Spinal cord (tissue), 10 donors: ENCODE measurements around the gene TEX14. TPM values are rescaled to one million over a fixed set of nuclear protein-coding genes. Genes with fewer than 3 reads are reported as not detected.

Experiments used
- DNase-seq, 6 donors: peaks; one replicate each; pipeline versions ENCODE4 v3.0.0 to v3.0.0-alpha.2; 2013 to 2015; ENCODE audit warnings: low spot score in 6 of 6, low read depth in 4 of 6
- H3K27ac ChIP-seq: one replicate; pipeline ENCODE4 v1.5.1; 2013; ENCODE audit warnings: low read depth, low read length, control low read depth
- H3K27me3 ChIP-seq: one replicate; pipeline ENCODE4 v1.6.1; 2013; ENCODE audit warnings: low read length; ENCODE audit not compliant: control insufficient read depth, insufficient read depth
- H3K36me3 ChIP-seq: one replicate; pipeline ENCODE4 v1.6.1; 2013; ENCODE audit warnings: low read length; ENCODE audit not compliant: control insufficient read depth, insufficient read depth
- H3K4me1 ChIP-seq: one replicate; pipeline ENCODE4 v1.6.1; 2013; ENCODE audit warnings: low read length; ENCODE audit not compliant: control insufficient read depth, insufficient read depth
- H3K4me3 ChIP-seq: one replicate; pipeline ENCODE4 v1.5.1; 2013; ENCODE audit warnings: low read depth, low read length, control low read depth
- H3K9me3 ChIP-seq: one replicate; pipeline ENCODE4 v1.6.1; 2013; ENCODE audit warnings: low read length; ENCODE audit not compliant: control insufficient read depth, insufficient read depth
- WGBS: methylation state at CpG from one replicate; pipeline ENCODE4 v1.1.5; 2013; ENCODE audit warnings: missing lambda C conversion rate; ENCODE audit not compliant: insufficient coverage; 5-methylcytosine and 5-hydroxymethylcytosine counted together
- polyA plus RNA-seq, 2 donors: library from polyadenylated mRNA; unstranded; fragments of 120-200 nt; gene quantifications; one replicate each; pipeline ENCODE4 v1.2.1, GENCODE V29; 2013; ENCODE audit not compliant: insufficient read length in 2 of 2
- total RNA-seq, 2 donors: library from RNA; depleted of rRNA in 1 of 2; stranded (reverse); fragments of 120-200 nt in 1 of 2; fragments of >200 nt in 1 of 2; gene quantifications; one replicate each; pipeline versions ENCODE4 v1.2.3 to v1.2.4, GENCODE V29; 2013 to 2014
- donor health status: healthy.

The TEX14 gene
- total and polyA plus RNA-seq, 4 donors: 0.30 to 1.3 (median 0.61) TPM

DNA sequence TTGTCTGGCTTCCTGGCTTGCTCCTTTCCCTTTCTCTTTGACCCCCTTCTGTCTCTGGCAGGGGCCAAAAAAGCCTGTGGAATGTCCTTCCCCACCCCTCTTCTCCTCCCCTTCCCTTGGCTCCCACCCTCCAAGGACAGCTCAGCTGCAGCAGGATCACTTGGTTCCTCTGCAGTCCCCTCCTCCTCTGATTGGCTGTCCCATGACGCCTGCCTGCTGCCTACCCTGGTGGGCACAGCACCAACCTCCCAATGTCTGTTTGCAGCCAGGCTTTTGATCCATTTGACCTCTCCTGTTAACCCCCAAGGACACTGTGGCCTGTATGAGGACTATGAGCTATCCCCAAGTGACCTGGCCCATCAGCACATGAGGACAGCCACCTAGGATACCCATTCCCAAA, 162.6 kb downstream of the TEX14 start:
- no peak for DNase-seq
- Histone ChIP-seq H3K4me3 (no peak overlapping the region), H3K27me3 (no peaks in the 10 kb centered on the region), H3K9me3 (no peaks in the 10 kb centered on the region), H3K27ac (no peak overlapping the region), H3K4me1 (peaks cover 59% of the 10 kb centered on the region), H3K36me3 (peaks cover 14% of the 10 kb centered on the region)
- 11% methylated on average over 1 of the region's 1 CpG for WGBS

GRCh38 chr17:58528443-58528842, 163.4 kb downstream of the TEX14 start:
- WGBS: 29% methylated on average over 2 of the region's 3 CpGs
- Histone ChIP-seq H3K9me3 (no peaks in the 10 kb centered on the region), H3K27ac (no peak overlapping the region), H3K4me1 (peaks cover 50% of the 10 kb centered on the region), H3K27me3 (no peaks in the 10 kb centered on the region), H3K4me3 (no peak overlapping the region), H3K36me3 (peaks cover 14% of the 10 kb centered on the region)
- DNase-seq: no peak

DNA sequence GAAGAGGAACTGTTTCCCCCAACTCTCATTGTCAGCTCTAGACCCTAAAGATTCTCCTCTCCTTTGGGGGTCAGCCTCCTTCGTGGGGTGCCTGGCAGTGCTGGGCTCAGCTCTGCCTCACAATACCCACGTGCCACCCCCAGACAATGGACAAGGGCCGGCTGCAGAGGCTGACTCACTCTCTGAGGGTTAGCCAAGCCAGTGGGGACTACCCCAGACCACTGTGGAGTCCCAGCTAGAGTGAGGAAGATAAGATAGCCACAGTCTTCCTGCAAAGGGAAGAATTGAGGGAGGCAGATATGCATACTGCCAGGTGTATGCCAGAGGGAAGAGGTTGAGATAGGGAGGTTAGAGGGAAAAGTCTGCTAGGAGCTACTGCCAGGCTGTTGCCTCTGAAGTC, 163.9 kb downstream of the TEX14 start:
- Histone ChIP-seq H3K27me3 (no peaks in the 10 kb centered on the region), H3K4me3 (no peak overlapping the region), H3K4me1 (peaks cover 46% of the 10 kb centered on the region), H3K36me3 (peaks cover 14% of the 10 kb centered on the region), H3K27ac (no peak overlapping the region), H3K9me3 (no peaks in the 10 kb centered on the region)
- no peak for DNase-seq
- WGBS: 80% methylated on average over 2 of the region's 3 CpGs

- Histone ChIP-seq H3K27me3 (no peaks in the 10 kb centered on the region), H3K27ac (no peak overlapping the region), H3K9me3 (no peaks in the 10 kb centered on the region), H3K4me1 (peaks cover 40% of the 10 kb centered on the region), H3K4me3 (no peak overlapping the region), H3K36me3 (peaks cover 14% of the 10 kb centered on the region)
- DNase-seq: no peak
- WGBS: no CpG with 5 or more reads among the region's 2 CpGs
Observed at GRCh38 chr17:58527306-58527705, 164.5 kb downstream of the TEX14 start.

GRCh38 chr17:58525239-58525638, 166.6 kb downstream of the TEX14 start:
- Histone ChIP-seq H3K27ac (no peak overlapping the region), H3K4me1 (peaks cover 22% of the 10 kb centered on the region), H3K9me3 (no peaks in the 10 kb centered on the region), H3K36me3 (peaks cover 20% of the 10 kb centered on the region), H3K4me3 (no peak overlapping the region), H3K27me3 (no peaks in the 10 kb centered on the region)
- 53% methylated on average over 2 of the region's 3 CpGs for WGBS
- no peak for DNase-seq

GRCh38 chr17:58521680-58522079, 170.2 kb downstream of the TEX14 start:
- DNase-seq: no peak
- Histone ChIP-seq H3K4me1 (peaks cover 19% of the 10 kb centered on the region), H3K4me3 (no peak overlapping the region), H3K27me3 (no peaks in the 10 kb centered on the region), H3K9me3 (no peaks in the 10 kb centered on the region), H3K36me3 (peaks cover 16% of the 10 kb centered on the region), H3K27ac (no peak overlapping the region)
- WGBS: 91% methylated on average over 10 of the region's 10 CpGs

GRCh38 chr17:58520843-58521430, 170.9 kb downstream of the TEX14 start:
- Histone ChIP-seq H3K9me3 (no peaks in the 10 kb centered on the region), H3K36me3 (peaks cover 10% of the 10 kb centered on the region), H3K27ac (no peak overlapping the region), H3K27me3 (no peaks in the 10 kb centered on the region), H3K4me1 (peaks cover 19% of the 10 kb centered on the region), H3K4me3 (no peak overlapping the region)
- WGBS: 59% methylated on average over 14 of the region's 15 CpGs
- peak in 1 of 6 donors; percentile 41 for DNase-seq

DNA sequence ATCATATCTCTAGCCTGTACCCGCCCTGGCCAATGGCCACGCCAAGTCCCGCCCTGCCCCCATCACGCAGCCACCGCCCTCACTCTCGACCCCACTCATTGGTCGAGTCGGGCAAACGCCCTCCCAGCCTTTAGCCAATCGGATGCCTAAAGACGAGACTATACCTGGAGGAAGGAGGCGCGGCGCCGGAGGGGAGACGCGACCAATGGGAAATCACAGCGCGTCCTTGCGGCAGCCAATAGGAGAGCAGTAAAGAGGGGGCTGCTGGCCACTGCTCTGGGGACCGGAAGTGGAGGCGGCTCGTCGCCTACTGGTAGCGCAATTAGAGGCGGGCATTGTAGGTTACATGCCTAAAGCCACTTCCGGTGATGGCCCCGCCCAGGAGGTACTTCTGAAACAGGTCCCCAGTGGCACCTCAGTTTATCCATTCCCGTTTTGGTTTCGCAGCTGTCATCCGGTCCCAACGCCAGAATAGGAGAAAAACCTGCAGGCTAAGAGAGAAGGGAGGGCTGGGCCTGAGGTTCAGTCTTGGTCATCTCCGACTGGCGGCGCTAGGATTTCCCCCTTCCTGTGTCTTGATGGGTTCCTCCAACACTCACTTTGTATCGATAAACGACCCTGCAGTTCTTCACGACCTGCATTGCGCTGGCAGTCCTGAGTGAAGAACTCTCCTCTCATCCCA, 173.8 kb downstream of the TEX14 start:
- Histone ChIP-seq H3K4me1 (peaks cover 36% of the 10 kb centered on the region), H3K27ac (peak overlapping the region; percentile 98), H3K4me3 (peak overlapping the region; percentile 95), H3K27me3 (no peaks in the 10 kb centered on the region), H3K9me3 (no peaks in the 10 kb centered on the region), H3K36me3 (peaks cover 10% of the 10 kb centered on the region)
- 0% methylated on average over 38 of the region's 39 CpGs for WGBS
- peak; percentile 99 to 100 (median 99) for DNase-seq

DNA sequence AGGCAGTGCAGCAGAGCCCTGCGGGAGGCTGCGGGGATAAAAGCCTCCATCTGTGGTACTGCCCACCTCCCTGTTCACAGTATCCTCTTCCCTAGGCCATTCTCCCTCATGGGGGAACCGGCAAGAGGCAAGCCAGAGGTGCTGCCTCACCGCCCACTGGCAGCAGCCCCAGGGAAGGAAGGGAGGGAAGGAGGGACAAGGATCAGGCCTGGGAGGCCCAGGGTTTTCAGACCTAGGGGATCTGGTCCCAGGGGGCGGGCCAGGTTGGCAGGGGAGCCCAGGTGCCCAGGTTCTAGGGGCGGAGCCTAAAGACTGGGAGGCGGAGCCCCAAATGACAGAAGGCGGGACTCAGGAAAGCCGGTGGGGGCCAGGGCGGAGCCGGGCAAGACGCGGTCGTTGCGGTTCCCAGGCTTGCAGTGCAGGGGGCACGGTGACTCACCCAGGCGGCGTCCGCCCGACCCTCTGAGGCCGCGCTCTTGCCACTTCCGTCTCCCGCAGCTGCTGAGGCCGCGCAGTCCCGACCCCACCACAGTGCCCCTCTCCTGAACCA, 174.4 kb downstream of the TEX14 start:
- WGBS: under 1% methylated on average over 24 of the region's 27 CpGs
- peak overlapping the region; percentile 86 for H3K27ac ChIP-seq
- peak overlapping the region; percentile 95 for H3K4me3 ChIP-seq
- no peak for DNase-seq
- H3K9me3 ChIP-seq: no peaks in the 10 kb centered on the region
- H3K36me3 ChIP-seq: peaks cover 13% of the 10 kb centered on the region
- H3K27me3 ChIP-seq: no peaks in the 10 kb centered on the region
- peaks cover 41% of the 10 kb centered on the region for H3K4me1 ChIP-seq
